CD4-positive, alpha-beta T cell treated with Interferon gamma for 1 hour (primary cell): Measurements from ENCODE around the gene LRMDA.

ENCODE experiments used
- DNase-seq: peaks from one replicate; pipeline ENCODE4 v3.0.0-alpha.2; 2020

Gene LRMDA

GRCh38 chr10:76397181-76398042, 966.0 kb downstream of the LRMDA start:
- DNase-seq: no peak

- DNase-seq: no peak
Observed at GRCh38 chr10:76398043-76398710, 966.8 kb downstream of the LRMDA start.

- DNase-seq: no peak
Observed at GRCh38 chr10:76399226-76399625, 967.8 kb downstream of the LRMDA start.

- DNase-seq: no peak
Observed at GRCh38 chr10:76401006-76401405, 969.6 kb downstream of the LRMDA start.

GRCh38 chr10:76403912-76404311, 972.5 kb downstream of the LRMDA start:
- DNase-seq: peak; percentile 49

- no peak for DNase-seq
Observed at GRCh38 chr10:76404531-76404930, 973.1 kb downstream of the LRMDA start.

DNA sequence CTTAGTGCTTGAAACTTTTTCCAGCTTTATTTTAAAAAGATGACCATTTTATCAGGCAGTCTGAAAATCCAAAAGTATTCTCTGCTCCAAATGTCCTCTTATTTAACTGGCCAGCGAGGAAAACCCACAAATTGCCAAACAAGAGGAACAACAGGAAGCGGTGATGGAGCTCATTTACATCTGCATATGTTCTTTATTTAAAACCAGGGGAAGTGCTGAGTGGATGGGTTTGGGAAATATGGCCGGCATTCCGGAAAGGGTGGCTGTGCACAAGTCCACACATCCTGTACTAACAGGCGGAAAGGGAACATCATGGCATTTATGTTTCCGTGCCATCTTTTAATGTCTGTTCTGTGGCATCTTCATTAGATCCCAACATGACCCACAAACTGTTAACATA, 974.5 kb downstream of the LRMDA start:
- no peak for DNase-seq

DNA sequence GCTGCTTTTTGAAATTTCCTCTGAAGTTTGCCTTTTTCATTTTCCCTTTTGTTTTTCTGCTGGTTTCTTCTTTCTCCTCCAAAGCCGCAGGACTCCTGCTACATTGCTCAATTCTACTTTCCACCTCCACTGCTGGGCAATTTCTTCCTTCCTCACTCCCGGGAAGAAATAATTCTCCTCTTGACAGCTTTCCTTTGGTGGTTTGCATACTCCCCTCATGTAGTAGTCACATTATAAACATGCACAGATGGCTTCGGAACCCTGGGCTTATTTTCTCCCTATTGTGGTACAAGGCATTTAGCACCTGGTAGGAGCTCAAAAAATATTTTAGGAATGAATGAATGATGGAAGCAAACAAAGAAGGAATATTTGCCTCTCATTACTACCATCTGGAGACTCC, 977.2 kb downstream of the LRMDA start:
- no peak for DNase-seq

GRCh38 chr10:76411729-76412435, 980.5 kb downstream of the LRMDA start:
- no peak for DNase-seq

- no peak for DNase-seq
Observed at GRCh38 chr10:76415554-76415953, 984.1 kb downstream of the LRMDA start.

GRCh38 chr10:76416642-76417041, 985.2 kb downstream of the LRMDA start:
- no peak for DNase-seq

GRCh38 chr10:76420725-76421124, 989.3 kb downstream of the LRMDA start:
- no peak for DNase-seq

- DNase-seq: no peak
Observed at GRCh38 chr10:76422769-76423168, 991.3 kb downstream of the LRMDA start.

- DNase-seq: no peak
Observed at GRCh38 chr10:76428551-76429367, 997.3 kb downstream of the LRMDA start.

DNA sequence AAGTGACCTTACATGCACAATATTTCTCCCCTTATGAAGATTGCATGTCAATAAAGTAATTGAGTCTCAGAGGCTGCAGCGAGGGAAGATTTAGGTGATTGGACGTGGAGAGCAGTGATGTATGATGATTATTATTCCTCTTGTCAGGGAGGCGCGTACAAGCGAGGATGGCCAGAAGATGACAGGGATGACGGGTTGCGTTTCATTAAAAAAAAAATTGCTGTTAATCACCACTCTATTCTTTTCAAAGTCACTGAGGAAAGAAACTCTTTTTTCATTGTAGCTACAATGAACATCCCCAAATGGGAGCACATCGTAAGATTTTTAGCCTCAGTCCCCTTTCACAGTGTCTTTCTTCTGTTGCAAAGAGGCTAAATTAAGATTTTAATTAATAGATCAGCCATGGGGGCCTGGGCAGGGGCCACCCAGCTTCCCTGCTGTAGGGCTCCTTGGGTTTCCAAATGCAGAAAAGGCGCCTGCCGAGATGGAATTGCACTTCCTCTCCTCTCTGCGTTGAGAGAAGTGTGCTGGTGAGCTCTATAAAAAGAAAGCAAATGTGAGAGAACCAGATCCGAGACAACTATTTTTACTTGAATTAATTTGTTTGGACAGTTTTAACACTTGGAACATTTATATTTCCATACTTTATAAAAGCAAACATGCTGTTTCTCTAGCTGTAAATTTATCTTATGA, 998.1 kb downstream of the LRMDA start:
- DNase-seq: no peak

DNA sequence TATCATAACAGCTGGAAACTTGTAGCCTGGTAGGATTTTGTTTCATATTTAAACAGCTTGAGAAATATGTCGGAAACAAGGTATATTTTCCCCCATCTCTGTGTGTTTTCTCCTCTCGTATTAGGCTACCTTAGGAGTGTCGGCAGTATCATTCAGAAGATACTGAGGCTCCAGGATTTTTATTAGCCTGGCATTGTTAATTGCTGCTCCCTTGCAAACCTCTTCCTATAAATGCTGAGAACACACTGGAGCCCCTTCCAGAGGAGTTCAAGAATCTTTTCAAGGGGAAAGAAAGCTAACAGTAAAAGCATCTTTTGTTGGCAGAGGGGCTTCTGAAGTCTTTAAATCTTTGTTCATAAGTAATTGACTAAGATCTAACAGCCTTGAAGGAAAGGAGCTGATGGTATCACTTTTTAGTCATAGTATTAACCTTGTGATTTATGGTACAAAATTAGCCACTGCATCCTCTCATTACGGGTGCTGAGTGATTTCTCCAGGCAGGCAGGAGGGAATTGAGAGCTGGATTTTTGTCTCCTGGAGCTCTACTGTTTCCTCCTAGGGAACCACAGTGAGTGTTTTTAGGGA, 998.7 kb downstream of the LRMDA start:
- DNase-seq: no peak

DNA sequence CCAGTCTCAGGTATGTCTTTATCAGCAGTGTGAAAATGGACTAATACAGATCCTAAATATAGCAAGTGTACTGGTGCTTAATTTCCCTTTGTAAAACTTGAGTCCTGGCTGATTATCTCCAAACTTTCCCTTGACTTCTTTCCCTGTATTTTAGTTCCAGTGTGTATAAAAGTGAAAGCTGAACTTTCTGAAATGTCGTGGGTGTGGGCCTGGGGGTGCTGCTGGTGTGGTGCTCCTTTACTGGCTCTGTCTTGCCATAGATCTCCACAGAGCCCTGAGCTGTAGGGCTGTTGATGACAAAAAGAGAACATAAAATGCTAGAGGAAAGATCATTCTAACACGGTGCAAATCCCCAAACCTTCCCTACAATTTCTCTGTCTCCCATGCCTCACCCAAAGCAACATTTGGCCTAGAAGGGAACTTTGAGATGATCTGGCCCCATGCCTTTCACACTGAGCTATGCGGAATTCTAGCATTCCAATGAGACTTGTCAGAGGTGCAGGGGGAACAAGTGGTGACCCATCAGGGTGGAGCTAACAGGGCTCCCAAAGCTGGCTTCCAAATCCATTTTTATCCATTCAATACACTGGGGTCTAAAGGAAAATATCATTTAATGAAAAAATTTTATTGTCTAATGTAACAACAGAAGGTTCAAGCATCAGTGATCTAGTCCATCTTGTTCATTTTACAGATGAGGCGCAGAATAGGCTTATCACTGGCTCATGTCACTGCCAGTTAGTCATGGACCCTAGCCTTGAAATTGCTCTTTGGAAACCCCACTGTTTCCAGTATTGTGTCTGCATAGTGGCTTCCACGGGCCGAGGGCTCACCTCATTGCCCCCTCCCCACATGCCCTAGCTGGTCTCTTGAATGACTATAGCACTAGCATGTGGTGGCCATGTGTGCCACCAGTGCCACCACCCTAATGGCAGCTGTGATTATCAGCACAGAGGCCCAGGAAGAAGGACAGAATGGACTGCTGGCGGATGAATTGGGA, 1000.9 kb downstream of the LRMDA start:
- DNase-seq: no peak

DNA sequence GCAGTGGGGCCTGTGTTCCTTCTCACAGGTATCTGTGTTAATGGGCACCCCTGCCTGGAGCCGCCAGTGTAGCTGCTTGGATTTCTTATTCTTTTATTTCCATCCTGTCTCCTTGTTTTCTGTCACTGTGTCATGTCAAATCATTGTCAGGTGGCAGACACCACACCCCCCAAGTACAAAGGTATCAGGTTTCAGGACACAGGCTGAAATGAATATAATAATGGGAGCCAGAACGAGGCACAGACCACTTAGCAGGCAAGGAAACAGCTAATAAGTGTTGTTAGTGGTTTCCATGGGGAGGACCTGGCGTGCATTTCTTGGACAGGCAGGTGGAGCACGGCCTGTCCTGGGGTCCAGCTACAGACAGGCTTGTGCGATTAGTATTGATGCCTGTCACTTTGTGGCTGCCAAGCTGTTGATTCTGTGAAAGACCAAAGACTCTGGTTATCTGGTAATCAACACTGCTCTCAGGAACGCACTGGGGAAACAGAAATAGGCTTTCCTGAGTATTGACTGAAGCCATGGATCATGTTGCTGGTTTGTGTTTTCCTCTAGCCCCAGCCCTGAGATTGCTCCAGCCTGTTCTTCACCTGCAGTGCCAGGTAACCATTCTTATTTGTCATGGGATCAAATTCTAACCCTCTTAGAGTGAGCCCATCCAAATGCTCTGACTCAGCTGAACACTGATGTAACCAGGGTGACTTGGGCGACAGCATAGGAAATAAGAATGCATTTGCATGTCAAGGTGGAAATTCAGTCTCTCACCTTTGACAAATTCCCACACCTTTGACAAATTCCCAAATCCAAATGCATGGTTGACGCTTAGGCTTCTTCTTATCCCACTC, 1002.0 kb downstream of the LRMDA start:
- no peak for DNase-seq

GRCh38 chr10:76435157-76435556, 1003.7 kb downstream of the LRMDA start:
- DNase-seq: no peak

DNA sequence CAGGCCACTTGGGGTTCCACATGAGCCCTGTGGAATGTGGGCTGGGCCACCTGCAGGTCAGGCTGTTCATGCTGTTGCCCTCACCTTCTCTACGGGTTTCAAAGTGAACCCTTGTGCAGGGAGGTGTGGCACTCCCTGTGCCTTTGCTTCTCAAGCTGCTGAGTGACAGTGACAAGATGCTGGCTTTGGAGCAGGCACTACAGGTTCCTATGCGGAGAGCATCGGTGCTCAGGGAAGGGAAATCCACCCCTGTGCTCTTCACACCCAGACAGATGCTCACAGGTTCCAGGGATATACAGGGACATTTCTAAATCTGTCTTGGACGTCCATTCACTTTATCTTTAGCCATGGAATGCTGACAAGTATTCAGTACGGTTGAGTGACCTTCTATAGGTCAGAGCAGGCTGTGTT, 1005.0 kb downstream of the LRMDA start:
- no peak for DNase-seq
